Hepatocyte (in vitro differentiated cells): Measurements from ENCODE around the gene NANS. TPM values are rescaled to one million over a fixed set of nuclear protein-coding genes. Genes with fewer than 3 reads are reported as not detected.

Experiments used
- DNase-seq: peaks from one replicate; pipeline ENCODE4 v3.0.0-alpha.2; 2016; ENCODE audit warnings: low spot score
- H2AFZ ChIP-seq: fragments of 200-600 bp; sonication (generic); 2 replicates; pipeline ENCODE4 v1.6.0; 2016; ENCODE audit warnings: antibody characterized with exemption, mild to moderate bottlenecking
- H3K27ac ChIP-seq: fragments of 200-600 bp; sonication (generic); 2 replicates; pipeline ENCODE4 v1.5.1; 2016; ENCODE audit warnings: mild to moderate bottlenecking
- H3K27me3 ChIP-seq: fragments of 200-600 bp; sonication (generic); 2 replicates; pipeline ENCODE4 v1.6.1; 2016
- H3K36me3 ChIP-seq: fragments of 200-600 bp; sonication (generic); replicated peaks from 2 replicates; pipeline ENCODE4 v1.5.1; 2016; ENCODE audit warnings: low read depth; ENCODE audit not compliant: insufficient read depth
- H3K4me1 ChIP-seq: fragments of 200-600 bp; sonication (generic); 2 replicates; pipeline ENCODE4 v1.5.1; 2016; ENCODE audit warnings: mild to moderate bottlenecking, moderate library complexity; ENCODE audit not compliant: insufficient read depth
- H3K4me2 ChIP-seq: fragments of 200-600 bp; sonication (generic); 2 replicates; pipeline ENCODE4 v1.6.0; 2016
- H3K4me3 ChIP-seq: fragments of 200-600 bp; sonication (generic); 2 replicates; pipeline ENCODE4 v1.5.1; 2016; ENCODE audit warnings: mild to moderate bottlenecking
- H3K79me2 ChIP-seq: fragments of 200-600 bp; sonication (generic); 2 replicates; pipeline ENCODE4 v1.6.0; 2017; ENCODE audit warnings: mild to moderate bottlenecking
- H3K9me2 ChIP-seq: fragments of 200-600 bp; sonication (generic); replicated peaks from 2 replicates; pipeline ENCODE4 v1.6.0; 2017; ENCODE audit warnings: mild to moderate bottlenecking; ENCODE audit not compliant: insufficient read depth
- H3K9me3 ChIP-seq: fragments of 200-600 bp; sonication (generic); 2 replicates; pipeline ENCODE4 v1.5.1; 2016; ENCODE audit warnings: low read depth, mild to moderate bottlenecking
- H4K20me1 ChIP-seq: fragments of 200-600 bp; sonication (generic); 2 replicates; pipeline ENCODE4 v1.6.0; 2016; ENCODE audit warnings: mild to moderate bottlenecking; ENCODE audit not compliant: insufficient read depth, poor library complexity, severe bottlenecking
- EZH2 ChIP-seq: fragments of 200-600 bp; sonication (generic); IDR thresholded peaks from 2 replicates; pipeline ENCODE4 v1.6.1; 2016; ENCODE audit warnings: antibody characterized with exemption, mild to moderate bottlenecking, borderline replicate concordance
- EZH2phosphoT487 ChIP-seq: fragments of 200-600 bp; sonication (generic); IDR thresholded peaks from one replicate; pipeline ENCODE4 v1.6.1; 2018; ENCODE audit warnings: antibody characterized with exemption, mild to moderate bottlenecking, low read depth, moderate library complexity; ENCODE audit not compliant: unreplicated experiment, severe bottlenecking
- WGBS: methylation state at CpG from one replicate; pipeline ENCODE4 v1.1.6; 2016; ENCODE audit warnings: low lambda C conversion rate; ENCODE audit errors: missing lambda C conversion rate; 5-methylcytosine and 5-hydroxymethylcytosine counted together
- polyA plus RNA-seq: library from polyadenylated mRNA; unstranded; fragments of >200 nt; fragmentation: Nextera tagmentation; extraction: Ambion mirVana; gene quantifications from 2 replicates; pipeline ENCODE4 v1.2.1, GENCODE V29; 2016
- total RNA-seq: library from RNA; depleted of rRNA; stranded (reverse); fragments of >200 nt; gene quantifications from 2 replicates; pipeline ENCODE4 v1.2.3, GENCODE V29; 2014
- TF ChIP-seq, protein P1 (sequence below): fragments of 200-600 bp; sonication (generic); IDR thresholded peaks from 2 replicates; pipeline ENCODE4 v1.5.1; 2016; ENCODE audit warnings: antibody characterized with exemption, mild to moderate bottlenecking; ENCODE audit not compliant: poor library complexity

NANS gene
- total RNA-seq: 62.9 and 65.5 TPM in 2 replicates
- 88.8 and 116 TPM in 2 replicates for polyA plus RNA-seq

GRCh38 chr9:98056269-98057137, at the start of gene NANS:
NANS (plus strand) TSS chr9:98056732; CDS start chr9:98056809, 77 bp downstream.
- Histone ChIP-seq H2AFZ (peak within 1 kb of the TSS; percentile 86), H3K4me2 (peak within 1 kb of the TSS; percentile 83), H3K27me3 (no peaks in the 10 kb centered on the region), H3K36me3 (no peaks in the 10 kb centered on the region), H3K9me3 (no peaks in the 10 kb centered on the region), H3K4me1 (peaks cover 11% of the 10 kb centered on the region), H3K79me2 (peaks cover 38% of the 10 kb centered on the region), H3K4me3 (peak within 1 kb of the TSS; percentile 58), H4K20me1 (no peaks in the 10 kb centered on the region), H3K9me2 (no peaks in the 10 kb centered on the region), H3K27ac (peak within 1 kb of the TSS; percentile 95)
- DNase-seq: peak; percentile 97
- TF ChIP-seq, protein P1, sequence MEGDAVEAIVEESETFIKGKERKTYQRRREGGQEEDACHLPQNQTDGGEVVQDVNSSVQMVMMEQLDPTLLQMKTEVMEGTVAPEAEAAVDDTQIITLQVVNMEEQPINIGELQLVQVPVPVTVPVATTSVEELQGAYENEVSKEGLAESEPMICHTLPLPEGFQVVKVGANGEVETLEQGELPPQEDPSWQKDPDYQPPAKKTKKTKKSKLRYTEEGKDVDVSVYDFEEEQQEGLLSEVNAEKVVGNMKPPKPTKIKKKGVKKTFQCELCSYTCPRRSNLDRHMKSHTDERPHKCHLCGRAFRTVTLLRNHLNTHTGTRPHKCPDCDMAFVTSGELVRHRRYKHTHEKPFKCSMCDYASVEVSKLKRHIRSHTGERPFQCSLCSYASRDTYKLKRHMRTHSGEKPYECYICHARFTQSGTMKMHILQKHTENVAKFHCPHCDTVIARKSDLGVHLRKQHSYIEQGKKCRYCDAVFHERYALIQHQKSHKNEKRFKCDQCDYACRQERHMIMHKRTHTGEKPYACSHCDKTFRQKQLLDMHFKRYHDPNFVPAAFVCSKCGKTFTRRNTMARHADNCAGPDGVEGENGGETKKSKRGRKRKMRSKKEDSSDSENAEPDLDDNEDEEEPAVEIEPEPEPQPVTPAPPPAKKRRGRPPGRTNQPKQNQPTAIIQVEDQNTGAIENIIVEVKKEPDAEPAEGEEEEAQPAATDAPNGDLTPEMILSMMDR: peak; percentile 11
- TF ChIP-seq EZH2phosphoT487: no peak
- WGBS: 1% methylated on average over 56 of the region's 80 CpGs

GRCh38 chr9:98007251-98007928, 49.1 kb upstream of the NANS start:
- Histone ChIP-seq H4K20me1 (peaks cover 4% of the 10 kb centered on the region), H3K4me3 (no peak overlapping the region), H3K79me2 (peaks cover 24% of the 10 kb centered on the region), H3K36me3 (no peaks in the 10 kb centered on the region), H3K9me3 (no peaks in the 10 kb centered on the region), H3K27me3 (no peaks in the 10 kb centered on the region), H3K9me2 (no peaks in the 10 kb centered on the region), H3K27ac (no peak overlapping the region), H3K4me1 (no peaks in the 10 kb centered on the region), H2AFZ (no peak overlapping the region), H3K4me2 (no peak overlapping the region)
- no peak for DNase-seq
- 91% methylated on average over 13 of the region's 13 CpGs for WGBS
- TF ChIP-seq, protein P1: no peak
- no peak for TF ChIP-seq EZH2phosphoT487
- no peak for TF ChIP-seq EZH2

DNA sequence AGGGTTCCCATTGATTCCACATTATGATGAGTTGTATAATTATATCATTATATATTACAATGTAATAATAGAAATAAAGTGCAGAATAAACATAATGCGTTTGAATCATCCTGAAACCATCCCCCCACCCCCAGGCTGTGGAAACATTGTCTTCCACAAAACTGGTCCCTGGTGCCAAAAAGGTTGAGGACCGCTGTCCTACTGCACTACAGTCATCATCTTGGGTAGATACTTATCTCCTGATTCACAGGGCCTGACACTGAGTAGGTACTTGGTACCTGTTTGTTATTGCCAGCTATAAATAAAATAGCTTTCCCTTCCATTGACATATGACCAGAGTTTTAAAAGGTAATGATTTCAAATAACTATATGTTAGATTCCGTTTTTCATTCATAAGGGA, 47.8 kb upstream of the NANS start:
- H3K4me1 ChIP-seq: no peaks in the 10 kb centered on the region
- no peak overlapping the region for H2AFZ ChIP-seq
- no peak for DNase-seq
- no peaks in the 10 kb centered on the region for H3K36me3 ChIP-seq
- no peak overlapping the region for H3K4me3 ChIP-seq
- no peaks in the 10 kb centered on the region for H4K20me1 ChIP-seq
- WGBS: 98% methylated on average over 3 of the region's 3 CpGs
- no peak overlapping the region for H3K27ac ChIP-seq
- H3K79me2 ChIP-seq: peaks cover 11% of the 10 kb centered on the region
- TF ChIP-seq, protein P1: no peak
- TF ChIP-seq EZH2 (no peak), EZH2phosphoT487 (no peak)
- no peak overlapping the region for H3K4me2 ChIP-seq
- H3K27me3 ChIP-seq: no peaks in the 10 kb centered on the region
- H3K9me3 ChIP-seq: no peaks in the 10 kb centered on the region
- H3K9me2 ChIP-seq: no peaks in the 10 kb centered on the region
